HFF-Myc (cell line): ENCODE measurements around the gene MYCBP2.

Experiments used
- DNase-seq: peaks from one replicate; pipeline ENCODE4 v3.0.0-alpha.2; 2011; ENCODE audit warnings: low read depth; ENCODE audit errors: extremely low read depth
- H3K4me3 ChIP-seq: replicated peaks from 2 replicates; pipeline ENCODE4 v1.5.1; 2011; ENCODE audit warnings: low read depth, mild to moderate bottlenecking, control low read depth, low read length
- CTCF ChIP-seq: IDR thresholded peaks from 2 replicates; pipeline ENCODE4 v1.5.1; 2012; ENCODE audit warnings: mild to moderate bottlenecking, low read depth, low read length, control low read depth; ENCODE audit errors: missing control alignments

The MYCBP2 gene

GRCh38 chr13:77370888-77371287 lies 44.0 kb upstream of the MYCBP2 start:
- no peak overlapping the region for H3K4me3 ChIP-seq
- no peak for DNase-seq
- TF ChIP-seq CTCF, result no peak

- no peak for DNase-seq
- H3K4me3 ChIP-seq, result no peak overlapping the region
- no peak for TF ChIP-seq CTCF
Observed at GRCh38 chr13:77362166-77362565, 35.3 kb upstream of the MYCBP2 start.

GRCh38 chr13:77360032-77360685 lies 33.3 kb upstream of the MYCBP2 start:
- TF ChIP-seq CTCF, result no peak
- no peak for DNase-seq
- no peak overlapping the region for H3K4me3 ChIP-seq

GRCh38 chr13:77359171-77359570 lies 32.3 kb upstream of the MYCBP2 start:
- DNase-seq, result no peak
- TF ChIP-seq CTCF, result no peak
- no peak overlapping the region for H3K4me3 ChIP-seq

GRCh38 chr13:77358001-77358400 lies 31.1 kb upstream of the MYCBP2 start:
- TF ChIP-seq CTCF, result no peak
- DNase-seq, result no peak
- H3K4me3 ChIP-seq, result no peak overlapping the region

GRCh38 chr13:77356155-77356554 lies 29.3 kb upstream of the MYCBP2 start:
- H3K4me3 ChIP-seq, result no peak overlapping the region
- TF ChIP-seq CTCF, result no peak
- DNase-seq, result no peak

GRCh38 chr13:77353995-77354394 lies 27.1 kb upstream of the MYCBP2 start:
- no peak for TF ChIP-seq CTCF
- no peak for DNase-seq
- no peak overlapping the region for H3K4me3 ChIP-seq
